C4-2B (cell line): Measurements from ENCODE around the gene DNAH3.

Source experiments
- CTCF ChIP-seq: fragments of 450-650 bp; conservative IDR thresholded peaks from 2 replicates; pipeline ENCODE4 v1.5.1; 2017; ENCODE audit warnings: mild to moderate bottlenecking
- ZFX ChIP-seq: fragments of 450-650 bp; IDR thresholded peaks from 2 replicates; pipeline ENCODE4 v1.6.1; 2017

- TF ChIP-seq CTCF (no peak), ZFX (no peak)
Measured at GRCh38 chr16:21192991-21193390, 42.3 kb upstream of the DNAH3 start.
